HG03280 (cell line): ENCODE data around the gene ODC1.
"Not testable (repeated sequence)": the region's sequence is repeated elsewhere in the genome, so short reads cannot be mapped to it uniquely, and the experiment has no call there.

ENCODE experiments used
- ATAC-seq: cut with Tn5 transposase; IDR thresholded peaks from one replicate; pipeline ENCODE4 v1.9.1; 2021; ENCODE audit warnings: mild to moderate bottlenecking, moderate library complexity; ENCODE audit not compliant: unreplicated experiment

Gene ODC1

DNA sequence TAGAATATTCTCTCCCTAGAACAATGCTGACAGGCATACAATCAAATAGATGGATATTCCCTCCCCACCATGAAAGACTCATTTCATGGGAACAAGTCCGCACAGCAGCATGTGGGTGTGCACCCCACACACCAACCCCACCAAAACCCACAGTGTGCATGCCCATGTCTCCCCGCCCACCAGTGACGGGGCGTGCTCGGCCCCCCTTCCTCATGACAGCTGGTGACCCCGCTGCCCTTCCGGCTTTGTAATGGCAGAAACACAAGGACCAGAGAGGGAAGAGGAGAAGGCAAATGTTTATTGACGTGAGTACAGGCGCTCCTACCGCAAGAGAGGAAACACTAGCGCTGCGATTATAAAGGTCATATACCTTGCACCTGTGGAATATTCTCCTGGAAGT, 30.8 kb upstream of the ODC1 start:
- ATAC-seq: no peak

DNA sequence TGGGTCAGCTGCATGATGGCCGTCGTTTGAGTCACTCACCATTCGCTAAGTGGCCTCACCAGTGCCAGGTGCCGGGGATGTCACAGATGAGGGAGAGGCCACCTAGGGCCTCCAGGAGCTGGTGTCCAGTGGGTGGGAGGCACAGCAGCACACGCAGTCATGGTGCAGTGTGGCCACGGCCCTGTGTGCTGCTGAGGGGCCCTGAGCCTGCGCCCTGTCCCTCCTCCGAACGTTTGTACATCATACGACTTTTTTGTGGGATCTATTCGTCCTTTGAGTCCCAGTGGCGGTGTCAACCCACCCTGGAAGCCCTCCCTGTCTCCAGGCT, 30.1 kb upstream of the ODC1 start:
- no peak for ATAC-seq

GRCh38 chr2:10477443-10478297, 29.5 kb upstream of the ODC1 start:
- ATAC-seq: no peak

DNA sequence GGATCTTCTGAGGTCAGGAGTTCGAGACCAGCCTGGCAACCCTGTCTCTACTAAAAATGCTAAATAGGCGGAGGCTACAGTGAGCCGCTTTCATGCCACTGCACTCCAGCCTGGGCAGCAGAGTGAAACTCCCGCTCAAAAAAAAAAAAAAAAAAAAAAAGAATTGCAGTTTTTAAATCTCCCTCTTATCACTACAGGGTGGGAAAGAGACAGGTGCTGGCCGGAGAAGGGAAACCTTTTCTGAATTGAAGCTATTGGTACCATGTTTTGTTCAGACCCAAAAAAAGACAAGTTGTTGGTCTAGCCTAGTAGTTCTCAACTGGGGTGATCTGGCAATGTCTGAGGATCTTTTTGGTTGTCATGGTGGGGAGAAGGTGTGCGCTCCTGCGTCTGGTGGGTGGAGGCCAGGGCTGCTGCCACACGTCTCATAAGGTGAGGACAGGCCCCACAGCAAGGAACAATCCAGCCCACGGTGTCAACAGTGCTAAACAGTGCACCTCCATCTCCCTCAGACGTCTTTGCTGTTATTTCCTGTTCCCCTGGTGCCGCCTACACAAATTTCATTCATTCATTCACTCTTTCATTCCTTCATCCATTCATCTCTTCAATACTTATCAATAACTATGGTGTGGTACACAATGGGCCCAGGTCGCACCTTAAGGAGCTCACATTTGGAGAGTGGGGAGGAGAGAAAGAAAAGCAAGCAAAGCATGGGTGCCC, 28.8 kb upstream of the ODC1 start:
- no peak for ATAC-seq

DNA sequence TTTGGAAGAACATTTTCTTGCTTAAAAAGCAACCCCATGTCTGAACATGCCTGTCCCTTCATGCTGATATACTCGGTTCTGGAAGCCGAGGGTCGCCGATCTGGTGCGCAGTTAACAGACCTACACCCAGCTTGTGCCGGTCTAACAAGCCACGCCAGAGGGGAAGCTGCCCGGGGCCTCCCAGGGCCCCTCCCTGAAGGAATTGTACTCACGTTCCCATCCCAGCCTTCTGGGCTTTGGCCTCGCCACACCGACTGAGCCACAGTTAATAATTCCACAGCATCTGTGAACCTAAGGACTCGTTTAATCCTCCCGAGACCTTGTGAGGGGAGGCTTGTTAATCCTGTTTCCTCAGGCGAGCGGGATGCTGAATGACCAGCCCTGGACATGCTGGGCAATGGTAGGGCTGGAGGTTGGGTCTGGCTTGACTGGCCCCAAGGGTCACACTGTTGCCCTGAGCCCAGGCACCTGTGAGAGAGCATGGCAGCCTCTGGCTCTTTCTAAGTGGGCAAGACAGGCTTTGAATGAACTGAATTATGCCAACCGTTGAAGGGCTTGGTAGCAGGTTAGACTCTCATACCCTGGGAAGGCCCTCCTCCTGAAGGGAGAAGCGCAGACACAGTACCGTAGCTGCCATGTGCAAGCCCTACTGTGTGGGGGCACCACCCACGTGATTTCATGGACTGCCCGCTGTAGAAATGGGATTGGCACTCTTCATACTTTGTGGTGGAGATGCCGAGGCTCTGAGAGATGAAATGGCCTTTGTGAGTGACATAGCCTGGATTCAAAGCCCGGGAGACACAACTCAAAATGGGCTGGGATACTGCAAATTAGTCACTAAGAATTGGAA, 27.9 kb upstream of the ODC1 start:
- ATAC-seq: no peak

DNA sequence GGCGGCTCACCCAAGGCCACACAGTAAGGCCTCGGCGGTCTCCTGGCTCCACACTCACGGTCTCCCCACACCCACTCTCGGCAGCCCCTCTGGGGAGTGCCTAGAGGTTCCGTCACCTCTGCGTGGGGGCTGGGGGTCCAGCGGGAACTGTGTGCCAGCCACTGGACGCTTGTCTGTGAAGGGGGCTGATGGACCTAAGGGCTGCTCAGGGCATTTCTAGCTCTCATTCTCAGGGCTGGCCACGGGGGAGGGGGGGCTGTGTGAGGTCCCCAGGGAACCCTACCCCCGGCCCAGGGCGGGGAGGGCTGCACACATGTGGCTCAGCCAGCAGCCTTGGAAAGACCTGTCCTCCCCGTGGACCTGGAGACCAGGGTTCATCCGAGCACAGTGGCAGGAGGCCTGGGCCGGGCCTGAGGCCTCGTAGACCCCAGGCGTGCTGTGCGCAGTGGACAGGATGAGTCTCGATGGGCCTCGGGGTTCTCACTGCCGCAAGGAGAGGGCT, 27.1 kb upstream of the ODC1 start:
- no peak for ATAC-seq

GRCh38 chr2:10473121-10473756, 25.1 kb upstream of the ODC1 start:
- ATAC-seq: no peak

DNA sequence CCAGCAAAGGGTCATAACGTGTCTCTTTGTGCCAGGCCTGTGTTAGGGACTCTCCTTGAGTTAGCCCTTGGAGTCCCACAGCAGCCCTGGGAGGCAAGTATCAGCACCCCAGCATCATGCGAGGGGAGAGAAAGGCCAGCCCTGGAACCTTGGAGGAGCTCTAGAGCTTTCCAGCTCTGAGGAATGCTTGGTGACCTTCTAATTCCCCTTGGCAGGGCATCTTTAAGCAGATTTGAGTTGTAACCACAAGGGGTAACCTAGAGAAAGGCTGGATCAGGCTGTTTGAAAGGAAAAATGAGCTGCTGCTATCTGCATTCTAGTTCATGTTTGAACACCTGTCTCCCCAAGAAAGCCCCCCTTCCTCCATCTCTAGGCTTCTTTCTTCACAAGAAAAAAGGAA, 23.8 kb upstream of the ODC1 start:
- ATAC-seq: no peak

- no peak for ATAC-seq
Measured at GRCh38 chr2:10471046-10471571, 23.0 kb upstream of the ODC1 start.

DNA sequence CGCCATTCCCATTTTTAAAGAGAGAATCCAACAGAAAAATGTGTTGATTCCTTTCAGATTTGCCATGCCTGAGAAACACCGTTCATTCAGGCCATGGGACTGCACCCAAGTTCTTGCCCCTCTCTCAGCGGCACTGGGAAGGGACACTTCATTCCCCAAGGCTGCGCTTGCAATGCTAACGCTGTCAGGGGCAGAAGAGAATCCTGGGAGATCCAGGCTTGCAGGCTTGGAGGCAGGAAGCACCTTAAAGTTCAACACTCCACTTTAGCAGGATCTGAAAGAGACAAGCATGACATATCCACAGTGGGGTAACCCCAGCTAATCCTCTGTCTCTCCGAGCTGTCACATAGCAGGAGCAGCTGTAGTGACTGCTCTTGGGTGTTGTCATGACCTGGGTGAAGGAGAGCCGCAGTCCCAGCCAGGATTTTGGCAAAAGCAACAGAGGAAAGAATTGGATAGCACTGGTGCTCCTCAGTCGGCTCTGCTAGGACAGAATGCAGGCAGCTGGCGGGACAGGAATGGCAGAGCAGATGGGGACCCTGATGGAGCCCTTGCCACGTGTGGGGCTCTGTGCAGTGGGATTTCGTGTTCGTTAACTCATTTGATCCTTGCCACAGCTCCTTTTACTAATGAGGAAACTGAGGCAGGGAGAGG, 22.0 kb upstream of the ODC1 start:
- ATAC-seq: no peak

DNA sequence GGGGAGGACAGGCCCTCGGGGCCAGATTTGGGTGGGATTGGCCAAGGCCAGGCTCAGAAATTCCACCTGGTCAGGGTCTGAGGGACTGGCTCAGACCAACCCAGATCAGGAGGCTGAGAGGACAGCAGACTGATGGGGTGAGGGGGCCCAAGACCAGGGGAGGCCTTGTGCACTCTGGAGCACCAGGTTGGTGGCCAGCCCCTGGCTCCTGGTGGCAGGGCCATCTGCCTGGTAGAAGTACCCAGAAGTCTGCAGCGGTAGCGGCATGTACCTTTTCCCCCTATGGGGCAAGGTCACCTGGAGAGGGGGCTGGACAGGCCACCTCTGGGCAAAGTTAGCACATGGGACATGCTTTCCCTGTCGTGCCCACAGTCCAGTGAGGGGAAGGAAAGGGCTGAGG, 21.2 kb upstream of the ODC1 start:
- ATAC-seq: no peak

DNA sequence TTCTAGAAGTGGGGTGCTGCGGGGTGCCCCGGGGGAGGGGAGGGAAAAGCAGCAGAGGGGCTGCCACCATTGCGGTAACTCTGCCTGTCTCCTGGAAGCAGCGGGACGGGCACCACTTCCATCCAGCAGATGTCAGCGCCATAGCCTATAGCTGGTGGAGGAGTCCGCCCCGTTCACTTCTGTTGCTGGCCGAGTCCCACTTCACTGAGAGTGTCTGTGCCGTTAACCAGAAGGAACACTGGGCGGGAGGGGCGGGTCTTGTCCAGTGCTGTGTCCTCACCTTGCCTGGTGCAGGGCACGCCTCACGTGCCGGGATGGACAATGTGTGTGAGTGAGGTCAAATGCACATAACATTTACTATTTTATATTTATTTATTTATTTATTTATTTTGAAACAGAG, 19.3 kb upstream of the ODC1 start:
- ATAC-seq: no peak

DNA sequence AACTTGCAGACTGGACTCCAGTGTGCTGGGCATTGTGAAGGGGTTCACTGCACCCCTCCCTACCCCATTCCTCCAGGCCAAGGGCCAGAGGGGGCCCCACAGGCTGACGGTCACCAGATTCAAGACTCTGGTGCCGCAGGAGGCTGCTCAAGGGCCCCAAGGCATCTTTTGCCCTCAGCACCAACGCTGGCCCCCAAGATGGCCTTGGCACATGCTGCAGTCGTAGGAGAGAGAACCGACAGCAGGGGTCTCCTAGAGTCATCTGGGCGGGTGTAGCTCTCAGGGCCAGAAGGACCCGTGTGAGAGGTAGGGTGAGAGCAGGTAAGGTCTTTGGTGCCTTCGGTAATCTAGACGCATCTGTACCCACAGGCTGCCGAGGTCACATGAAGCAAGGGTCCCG, 18.7 kb upstream of the ODC1 start:
- ATAC-seq: no peak

DNA sequence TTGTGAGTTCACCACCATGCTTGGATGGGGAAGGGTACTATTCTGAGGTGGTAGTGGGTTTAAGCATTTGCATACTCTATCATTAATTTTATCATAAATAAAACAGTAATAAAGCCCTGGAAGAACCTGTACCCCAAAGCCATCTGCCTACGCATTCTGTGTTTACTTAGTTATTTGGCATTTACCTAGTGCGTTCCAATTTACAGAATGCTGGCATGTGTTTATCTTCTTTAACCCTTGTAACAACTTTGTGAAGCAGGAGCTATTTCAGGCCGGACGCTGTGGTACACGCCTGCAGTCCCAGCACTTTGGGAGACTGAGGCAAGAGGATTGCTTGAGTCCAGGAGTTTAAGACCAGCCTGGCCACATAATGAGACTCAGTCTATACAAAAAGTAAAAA, 17.8 kb upstream of the ODC1 start:
- no peak for ATAC-seq

DNA sequence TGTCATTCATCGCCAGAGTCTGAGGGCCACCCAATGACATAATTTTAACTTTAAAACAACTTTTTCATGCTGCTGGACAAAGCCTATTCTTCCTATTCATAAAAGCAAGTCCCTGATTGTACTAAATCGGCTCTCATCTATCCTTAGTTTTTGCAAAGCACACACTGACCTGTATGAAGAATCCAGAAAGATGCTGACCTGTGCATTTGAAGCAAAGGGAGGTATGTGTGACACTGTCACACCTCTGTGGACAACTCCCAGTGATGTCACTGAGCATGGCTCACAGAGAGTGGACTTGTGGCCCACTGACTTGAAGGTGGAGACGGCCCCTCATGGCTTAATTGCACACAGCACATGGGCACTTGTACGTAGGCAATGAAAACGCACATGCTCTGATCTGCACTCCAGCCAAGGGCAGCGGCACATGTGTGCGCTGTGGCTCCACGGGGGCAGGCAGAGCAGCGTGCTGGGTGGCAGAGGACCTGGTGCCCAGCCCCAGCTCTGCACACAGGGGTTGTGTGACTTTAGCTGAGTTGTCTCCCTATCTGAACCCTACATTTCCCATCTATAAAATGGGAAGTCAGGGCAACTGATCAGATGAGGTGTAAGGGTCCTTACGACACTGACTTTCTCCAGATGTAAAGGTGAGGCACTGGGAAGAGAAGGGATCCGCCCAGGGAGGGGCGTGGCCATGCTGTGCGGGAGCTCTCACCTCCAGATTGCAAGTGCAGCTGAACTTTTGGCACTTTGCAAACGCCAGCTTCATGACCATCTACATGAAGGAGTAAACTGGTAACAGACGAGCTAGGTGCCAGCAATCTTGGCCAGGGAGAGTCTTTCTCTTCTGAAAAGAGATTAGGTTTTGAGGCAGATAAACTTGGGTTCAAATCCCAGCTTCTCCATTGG, 14.3 kb upstream of the ODC1 start:
- ATAC-seq: no peak

DNA sequence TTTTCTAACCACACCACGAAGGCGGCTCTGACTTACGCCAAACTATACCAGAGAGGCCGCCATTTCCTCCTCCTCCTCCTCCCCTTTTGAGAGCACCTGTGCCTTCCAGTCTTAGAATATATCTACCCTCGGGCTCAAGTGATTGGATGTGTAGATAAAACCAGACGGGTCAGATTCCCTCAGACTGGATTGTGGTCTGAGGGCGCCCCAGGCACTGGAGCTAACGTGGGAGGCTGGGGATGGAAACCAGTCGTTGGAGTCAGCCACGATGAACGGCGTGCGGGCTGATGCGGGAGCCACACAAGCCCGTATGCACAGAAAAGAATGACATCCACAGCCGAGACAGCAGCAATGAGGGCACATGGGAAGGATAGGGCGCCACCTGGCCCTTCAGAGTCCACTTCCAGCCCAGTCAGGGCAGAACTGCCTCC, 12.3 kb upstream of the ODC1 start:
- no peak for ATAC-seq

DNA sequence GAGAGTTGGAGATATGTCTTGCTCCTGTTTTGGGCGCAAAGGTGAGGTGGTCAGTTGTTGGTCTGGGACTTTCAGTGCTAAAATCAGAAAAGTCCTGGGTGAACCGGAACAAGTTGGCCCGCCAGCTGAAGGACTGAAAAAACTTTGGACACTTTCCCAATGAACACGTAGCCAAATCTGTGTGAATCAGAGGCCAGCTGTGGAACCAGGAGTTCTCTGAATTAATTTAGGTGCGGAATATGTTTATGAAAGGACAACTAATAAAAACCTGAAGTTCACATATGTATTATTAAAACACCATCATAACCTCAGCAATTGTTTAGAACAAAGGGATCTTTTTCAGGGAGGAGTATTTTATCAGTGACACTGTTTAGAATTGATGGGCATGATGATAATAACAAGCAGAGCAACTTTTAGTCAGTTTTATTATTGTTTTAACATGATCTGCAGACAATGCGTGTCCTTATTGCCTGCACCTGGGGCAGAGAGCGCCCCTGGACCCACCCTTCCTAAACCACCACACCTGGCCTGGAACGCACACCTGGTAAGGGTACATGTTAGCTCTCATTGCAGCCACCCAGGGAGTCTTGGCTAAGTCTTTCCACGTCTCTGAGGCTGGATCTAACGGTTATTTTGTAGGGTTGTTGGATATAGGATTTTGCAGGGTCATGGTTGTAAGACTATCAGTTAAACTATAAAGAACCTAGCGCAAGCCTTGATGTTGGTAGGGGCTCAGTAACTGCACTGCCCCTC, 9.9 kb upstream of the ODC1 start:
- no peak for ATAC-seq

- ATAC-seq: not testable (repeated sequence)
Measured at GRCh38 chr2:10457195-10457594, 9.1 kb upstream of the ODC1 start.
